ENCODE results near the gene JPT1.

GRCh38 chr17:75154195-75155106, at the start of gene JPT1:
- TF ChIP-seq CTCF (IDR thresholded peaks at IDR 0.05) (no peak), EZH2 (IDR thresholded peaks at IDR 0.05) (no peak), EZH2phosphoT487 (IDR thresholded peaks at IDR 0.05) (no peak)
